GM18907 (cell line): ENCODE data around the gene HMGCS2.

ENCODE experiments used
- ATAC-seq: cut with Tn5 transposase; IDR thresholded peaks from one replicate; pipeline ENCODE4 v1.9.1; 2021; ENCODE audit warnings: mild to moderate bottlenecking, moderate library complexity; ENCODE audit not compliant: unreplicated experiment

HMGCS2 gene

DNA sequence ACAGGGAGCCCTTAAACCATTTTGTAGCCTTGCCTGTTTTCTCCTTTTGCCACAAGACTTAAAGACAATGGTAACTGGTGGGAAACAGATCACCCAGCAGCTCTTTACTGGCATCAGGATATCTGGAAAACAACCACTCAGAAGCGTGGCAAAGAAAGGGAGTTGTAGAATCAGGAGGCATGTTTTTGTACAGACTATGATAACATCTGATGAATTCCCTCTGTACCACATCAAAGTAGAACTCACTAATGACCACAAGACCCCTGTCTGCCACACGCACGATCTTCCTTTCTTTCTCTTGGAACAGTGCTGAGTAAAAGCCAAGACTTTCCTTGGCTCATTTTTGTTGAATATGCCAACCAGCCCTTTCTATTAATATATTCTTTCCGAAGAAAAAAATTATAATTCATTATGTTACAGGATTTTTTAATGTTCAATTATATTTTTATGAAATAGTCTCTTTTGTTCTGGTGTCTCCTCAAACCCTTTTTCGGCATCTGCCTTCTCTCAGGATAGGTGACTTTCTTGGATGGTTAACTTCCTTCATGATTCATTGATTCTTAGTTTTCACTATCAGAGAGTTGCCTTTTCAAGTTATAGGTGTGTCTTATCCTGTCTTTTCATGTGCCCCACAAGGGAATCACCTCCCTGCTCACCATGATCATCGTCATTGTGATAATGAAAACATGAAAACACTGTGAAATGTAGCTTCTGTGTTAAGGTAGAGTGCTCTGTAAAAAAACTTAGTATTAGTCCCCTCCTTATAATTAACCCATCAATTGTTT lies 64.8 kb downstream of the HMGCS2 start:
- ATAC-seq, result no peak

DNA sequence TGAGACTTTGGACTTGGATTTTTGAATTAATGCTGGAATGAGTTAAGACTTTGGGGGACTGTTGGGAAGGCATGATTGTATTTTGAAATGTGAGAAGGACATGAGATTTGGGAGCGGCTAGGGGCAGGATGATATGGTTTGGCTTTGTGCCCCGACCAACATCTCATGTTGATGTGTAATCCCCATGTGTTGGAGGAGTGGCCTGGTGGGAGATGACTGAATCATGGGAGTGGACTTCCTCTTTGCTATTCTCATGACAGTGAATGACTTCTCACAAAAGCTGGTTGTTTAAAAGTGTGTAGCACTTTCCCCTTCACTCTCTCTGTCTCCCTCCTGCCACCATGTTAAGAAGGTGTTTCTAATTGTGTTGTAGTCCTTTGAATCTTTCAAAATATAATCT lies 66.3 kb downstream of the HMGCS2 start:
- no peak for ATAC-seq

DNA sequence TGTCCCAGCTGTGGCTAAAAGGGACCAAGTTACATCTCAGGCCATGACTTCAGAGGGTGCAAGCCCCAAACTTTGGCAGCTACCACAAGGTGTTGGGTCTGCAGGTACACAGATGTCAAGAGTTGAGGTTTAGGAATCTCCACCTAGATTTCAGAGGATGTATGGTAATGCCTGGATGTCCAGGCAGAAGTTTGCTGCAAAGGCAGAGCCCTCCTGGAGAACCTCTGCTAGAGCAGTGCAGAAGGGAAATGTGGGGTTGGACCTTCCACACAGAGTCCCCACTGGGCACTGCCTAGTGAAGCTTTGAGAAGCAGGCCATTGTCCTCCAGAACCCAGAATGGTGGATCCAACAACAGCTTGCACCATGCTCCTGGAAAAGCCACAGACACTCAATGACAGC lies 67.0 kb downstream of the HMGCS2 start:
- ATAC-seq, result no peak

DNA sequence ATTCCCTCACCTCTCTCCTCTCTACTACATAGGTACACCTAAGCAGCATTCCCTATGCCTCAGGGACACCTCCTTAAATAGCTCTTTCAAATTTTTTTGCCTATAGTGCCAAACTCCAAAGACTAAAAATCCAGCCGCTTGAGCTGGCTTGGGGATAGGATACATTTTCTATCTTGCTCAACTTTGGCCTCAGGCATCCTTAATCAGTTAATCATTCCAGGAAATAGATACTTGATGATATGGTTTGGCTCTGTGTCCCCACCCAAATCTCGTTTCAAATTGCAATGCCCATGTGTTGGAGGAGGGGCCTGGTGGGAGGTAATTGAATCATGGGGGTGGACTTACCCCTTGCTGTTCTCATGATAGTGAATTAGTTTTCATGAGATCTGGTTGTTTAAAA lies 68.4 kb downstream of the HMGCS2 start:
- ATAC-seq, result no peak
